H1 (cell line): Measurements from ENCODE around the gene SLFN12.

Experiments
- CREB1 ChIP-seq: IDR thresholded peaks from 2 replicates; pipeline ENCODE4 v1.6.1; 2012; ENCODE audit warnings: inconsistent platforms
- EGR1 ChIP-seq: IDR thresholded peaks from 2 replicates; pipeline ENCODE4 v1.6.1; 2011; ENCODE audit warnings: low read depth, low read length, borderline replicate concordance
- EP300 ChIP-seq, 2 experiments: IDR thresholded peaks; 1 replicate in 1 of 2; 2 replicates in 1 of 2; pipeline ENCODE4 v1.6.1; 2011 to 2012; ENCODE audit warnings: low read depth in 2 of 2, low read length in 2 of 2, mild to moderate bottlenecking in 2 of 2, borderline replicate concordance in 1 of 2, inconsistent platforms in 1 of 2, moderate library complexity in 1 of 2
- FOSL1 ChIP-seq: IDR thresholded peaks from 2 replicates; pipeline ENCODE4 v1.6.1; 2011; ENCODE audit warnings: mild to moderate bottlenecking, low read depth, low read length, moderate library complexity; ENCODE audit not compliant: insufficient read depth
- GABPA ChIP-seq: IDR thresholded peaks from 2 replicates; pipeline ENCODE4 v1.6.1; 2011; ENCODE audit warnings: mild to moderate bottlenecking, low read length, moderate library complexity, borderline replicate concordance; ENCODE audit not compliant: insufficient read depth
- KDM1A ChIP-seq: fragments of 200-600, 300-600 bp; sonication (generic); IDR thresholded peaks from 2 replicates; pipeline ENCODE4 v1.7.1; 2016; ENCODE audit warnings: mild to moderate bottlenecking, low read length, borderline replicate concordance
- POLR2A ChIP-seq, 2 experiments: IDR thresholded peaks; 1 replicate in 1 of 2; 2 replicates in 1 of 2; pipeline ENCODE4 v1.6.1; 2011; ENCODE audit warnings: low read depth in 2 of 2, low read length in 2 of 2, mild to moderate bottlenecking in 2 of 2; ENCODE audit errors: control extremely low read depth in 1 of 2
- POLR2AphosphoS5 ChIP-seq: IDR thresholded peaks from 2 replicates; pipeline ENCODE4 v1.6.1; 2011; ENCODE audit warnings: low read depth, low read length
- POU5F1 ChIP-seq: IDR thresholded peaks from 2 replicates; pipeline ENCODE4 v1.6.1; 2011; ENCODE audit warnings: low read depth, mild to moderate bottlenecking, low read length, moderate library complexity
- TF ChIP-seq, protein P1 (sequence below), 3 experiments: IDR thresholded peaks; 1 replicate in 2 of 3; 2 replicates in 1 of 3; pipeline versions ENCODE4 v1.5.1 to v1.6.1; 2011; ENCODE audit warnings: low read length in 3 of 3, mild to moderate bottlenecking in 3 of 3, inconsistent platforms in 2 of 3, low read depth in 1 of 3, moderate library complexity in 1 of 3; ENCODE audit not compliant: insufficient read depth in 1 of 3; ENCODE audit errors: control extremely low read depth in 1 of 3
- TF ChIP-seq, protein P2 (sequence below): IDR thresholded peaks from 2 replicates; pipeline ENCODE4 v1.6.1; 2011; ENCODE audit warnings: low read depth, mild to moderate bottlenecking, low read length; ENCODE audit not compliant: insufficient read depth

DNA sequence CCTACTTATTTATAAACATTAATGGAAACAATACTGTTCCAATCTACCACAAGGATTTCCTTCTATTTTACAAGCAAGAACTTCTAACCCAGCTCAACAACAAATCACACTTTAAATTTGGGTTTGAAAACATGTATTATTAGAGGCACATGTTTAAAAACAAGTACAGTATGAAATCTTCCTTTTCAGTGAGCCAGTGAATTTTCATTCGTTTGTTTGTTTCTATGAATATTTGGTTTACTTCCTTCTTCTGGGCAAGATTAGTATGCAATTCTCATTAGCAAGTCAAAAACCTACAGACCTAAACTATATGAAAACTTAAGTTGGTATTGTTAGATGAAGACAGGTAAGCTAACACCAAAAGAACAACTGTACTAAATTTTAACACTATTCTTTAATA, 25.7 kb downstream of the SLFN12 start:
- TF ChIP-seq POLR2AphosphoS5, result no peak
- no peak for TF ChIP-seq KDM1A
- TF ChIP-seq EP300 (IDR thresholded peaks at IDR 0.05; ENCODE audit: borderline replicate concordance in 1 of 2, low read depth in 2 of 2, low read length in 2 of 2), result no peak
- TF ChIP-seq CREB1, result no peak
- TF ChIP-seq POLR2A (IDR thresholded peaks at IDR 0.05; ENCODE audit: control extremely low read depth in 1 of 2, low read depth in 2 of 2, low read length in 2 of 2), result no peak
- TF ChIP-seq, protein P1, sequence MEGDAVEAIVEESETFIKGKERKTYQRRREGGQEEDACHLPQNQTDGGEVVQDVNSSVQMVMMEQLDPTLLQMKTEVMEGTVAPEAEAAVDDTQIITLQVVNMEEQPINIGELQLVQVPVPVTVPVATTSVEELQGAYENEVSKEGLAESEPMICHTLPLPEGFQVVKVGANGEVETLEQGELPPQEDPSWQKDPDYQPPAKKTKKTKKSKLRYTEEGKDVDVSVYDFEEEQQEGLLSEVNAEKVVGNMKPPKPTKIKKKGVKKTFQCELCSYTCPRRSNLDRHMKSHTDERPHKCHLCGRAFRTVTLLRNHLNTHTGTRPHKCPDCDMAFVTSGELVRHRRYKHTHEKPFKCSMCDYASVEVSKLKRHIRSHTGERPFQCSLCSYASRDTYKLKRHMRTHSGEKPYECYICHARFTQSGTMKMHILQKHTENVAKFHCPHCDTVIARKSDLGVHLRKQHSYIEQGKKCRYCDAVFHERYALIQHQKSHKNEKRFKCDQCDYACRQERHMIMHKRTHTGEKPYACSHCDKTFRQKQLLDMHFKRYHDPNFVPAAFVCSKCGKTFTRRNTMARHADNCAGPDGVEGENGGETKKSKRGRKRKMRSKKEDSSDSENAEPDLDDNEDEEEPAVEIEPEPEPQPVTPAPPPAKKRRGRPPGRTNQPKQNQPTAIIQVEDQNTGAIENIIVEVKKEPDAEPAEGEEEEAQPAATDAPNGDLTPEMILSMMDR (IDR thresholded peaks at IDR 0.05; ENCODE audit: control extremely low read depth in 1 of 3, insufficient read depth in 1 of 3, low read depth in 1 of 3, low read length in 3 of 3), result no peak
- no peak for TF ChIP-seq GABPA
- no peak for TF ChIP-seq FOSL1
- TF ChIP-seq, protein P2, sequence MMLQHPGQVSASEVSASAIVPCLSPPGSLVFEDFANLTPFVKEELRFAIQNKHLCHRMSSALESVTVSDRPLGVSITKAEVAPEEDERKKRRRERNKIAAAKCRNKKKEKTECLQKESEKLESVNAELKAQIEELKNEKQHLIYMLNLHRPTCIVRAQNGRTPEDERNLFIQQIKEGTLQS, result no peak
- no peak for TF ChIP-seq POU5F1
- TF ChIP-seq EGR1, result no peak
